Caco-2 (cell line): ENCODE measurements around the gene SOX1. TPM values are rescaled to one million over a fixed set of nuclear protein-coding genes. Genes with fewer than 3 reads are reported as not detected.

ENCODE experiments used
- BruUV-seq: library from RNA; stranded (reverse); fragments of 400-500 nt; replicated peaks from 2 replicates; lab custom pipeline; 2021; lab: Mats Ljungman, UMichigan
- CTCF ChIA-PET: fragments of 300-600 bp; sonication (Branson Sonifier 250); formaldehyde crosslinking; loops from one replicate; lab custom pipeline; 2022; ENCODE audit warnings: antibody characterized with exemption; lab: Charles Lee
- POLR2A ChIA-PET: fragments of 300-600 bp; sonication (Branson Sonifier 250); formaldehyde crosslinking; loops from one replicate; lab custom pipeline; 2022; ENCODE audit warnings: antibody characterized with exemption; lab: Charles Lee
- DNase-seq, 2 experiments: peaks; one replicate each; pipeline versions ENCODE4 v3.0.0 to v3.0.0-alpha.2; 2020 to 2022
- H3K27me3 ChIP-seq: replicated peaks from 2 replicates; pipeline ENCODE4 v1.6.0; 2011; ENCODE audit warnings: low read length; ENCODE audit not compliant: control insufficient read depth, insufficient read depth
- H3K36me3 ChIP-seq: 2 replicates; pipeline ENCODE4 v1.5.1; 2011; ENCODE audit warnings: low read length; ENCODE audit not compliant: control insufficient read depth, insufficient read depth
- H3K4me1 ChIP-seq: fragments of 250-450 bp; sonication (Bioruptor Pico); 2 replicates; pipeline ENCODE4 v1.5.1; 2020; ENCODE audit warnings: mild to moderate bottlenecking
- H3K4me3 ChIP-seq: 2 replicates; pipeline ENCODE4 v1.5.1; 2011; ENCODE audit warnings: low read depth, mild to moderate bottlenecking, control low read depth, low read length
- H3K9me3 ChIP-seq: fragments of 250-450 bp; sonication (Bioruptor Pico); 2 replicates; pipeline ENCODE4 v1.5.1; 2020; ENCODE audit warnings: mild to moderate bottlenecking, moderate library complexity
- H3K27ac Mint-ChIP-seq: one replicate; pipeline ENCODE4 v1.8.0; 2022; ENCODE audit warnings: mixed read lengths; ENCODE audit not compliant: unreplicated experiment
- H3K27me3 Mint-ChIP-seq: one replicate; pipeline ENCODE4 v1.8.0; 2022; ENCODE audit warnings: mixed read lengths; ENCODE audit not compliant: insufficient read depth, unreplicated experiment
- H3K36me3 Mint-ChIP-seq: one replicate; pipeline ENCODE4 v1.8.0; 2022; ENCODE audit warnings: mild to moderate bottlenecking, mixed read lengths; ENCODE audit not compliant: insufficient read depth, unreplicated experiment
- H3K4me1 Mint-ChIP-seq: one replicate; pipeline ENCODE4 v1.8.0; 2022; ENCODE audit warnings: low read depth, mixed read lengths; ENCODE audit not compliant: unreplicated experiment
- H3K4me3 Mint-ChIP-seq: one replicate; pipeline ENCODE4 v1.8.0; 2022; ENCODE audit warnings: mild to moderate bottlenecking, moderate library complexity, mixed read lengths; ENCODE audit not compliant: unreplicated experiment
- H3K9me3 Mint-ChIP-seq: one replicate; pipeline ENCODE4 v1.8.0; 2022; ENCODE audit warnings: mixed read lengths; ENCODE audit not compliant: unreplicated experiment
- CTCF ChIP-seq, 2 experiments: fragments of 200-600 bp in 1 of 2; IDR thresholded peaks; 1 replicate in 1 of 2; 2 replicates in 1 of 2; pipeline versions ENCODE4 v1.5.1 to v1.8.0; 2011 to 2022; ENCODE audit warnings: antibody characterized with exemption in 1 of 2, control low read depth in 1 of 2, inconsistent platforms in 1 of 2, low read depth in 1 of 2, low read length in 1 of 2, mild to moderate bottlenecking in 1 of 2, moderate library complexity in 1 of 2; ENCODE audit not compliant: insufficient read depth in 1 of 2, severe bottlenecking in 1 of 2, unreplicated experiment in 1 of 2
- intact Hi-C: fragments of 100-400 bp; cut with micrococcal nuclease; formaldehyde crosslinking; loops from one replicate; pipeline ENCODE4 v1.10.0; 2022; ENCODE audit not compliant: unreplicated experiment
- total RNA-seq: library from RNA; stranded (reverse); gene quantifications from 2 replicates; pipeline ENCODE4 v1.2.3, GENCODE V29; 2022

SOX1 gene
- total RNA-seq, 1 experiment from 2014 or later: 1.7 TPM

- intact Hi-C loops: no loop called here
- no peak overlapping the region for H3K27ac Mint-ChIP-seq
- DNase-seq: no peak
- peaks cover 29% of the 10 kb centered on the region for H3K9me3 ChIP-seq
- CTCF ChIA-PET: no interaction called here
- POLR2A ChIA-PET: no interaction called here
- H3K36me3 Mint-ChIP-seq: no peaks in the 10 kb centered on the region
- 0 out of 2 replicates have a peak, but pooled peaks cover 4% of the 10 kb centered on the region for H3K4me1 ChIP-seq
- no peaks in the 10 kb centered on the region for H3K27me3 ChIP-seq
- BruUV-seq: no TSS peak
- peaks cover 25% of the 10 kb centered on the region for H3K9me3 Mint-ChIP-seq
- no peaks in the 10 kb centered on the region for H3K36me3 ChIP-seq
- TF ChIP-seq CTCF (IDR thresholded peaks at IDR 0.05; ENCODE audit: insufficient read depth in 1 of 2, low read depth in 1 of 2, low read length in 1 of 2, severe bottlenecking in 1 of 2, unreplicated experiment in 1 of 2): no peak
- H3K27me3 Mint-ChIP-seq: no peaks in the 10 kb centered on the region
- H3K4me3 ChIP-seq: no peak overlapping the region
- no peak overlapping the region for H3K4me3 Mint-ChIP-seq
- peaks cover 18% of the 10 kb centered on the region for H3K4me1 Mint-ChIP-seq
Measured at GRCh38 chr13:112083971-112084370, 17.0 kb downstream of the SOX1 start.

DNA sequence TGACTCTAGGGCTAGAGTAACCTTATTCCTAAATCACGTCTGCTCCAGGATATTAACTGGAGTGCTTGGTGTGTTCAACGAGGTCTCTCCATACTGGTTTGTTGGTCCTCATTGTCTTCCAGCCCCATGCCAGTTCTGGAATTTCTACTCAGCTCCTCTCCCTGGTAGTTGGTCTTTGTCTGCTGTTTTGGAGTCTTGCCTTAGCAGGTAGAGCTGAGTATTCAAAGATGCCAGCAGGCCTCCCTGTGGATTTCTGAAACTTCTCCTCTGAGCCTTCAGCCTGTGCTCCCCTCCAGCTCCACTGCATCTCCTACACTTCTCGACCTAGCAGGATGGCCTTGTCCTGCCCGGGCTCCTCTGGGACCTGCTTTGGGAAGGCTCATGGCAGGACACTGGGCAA, 25.5 kb downstream of the SOX1 start:
- CTCF ChIA-PET: no interaction called here
- H3K4me1 Mint-ChIP-seq: peaks cover 8% of the 10 kb centered on the region
- no peaks in the 10 kb centered on the region for H3K36me3 Mint-ChIP-seq
- Histone ChIP-seq H3K27me3 (no peaks in the 10 kb centered on the region), H3K4me1 (no peaks in the 10 kb centered on the region), H3K9me3 (no peaks in the 10 kb centered on the region), H3K4me3 (no peak overlapping the region), H3K36me3 (no peaks in the 10 kb centered on the region)
- POLR2A ChIA-PET: no interaction called here
- peaks cover 16% of the 10 kb centered on the region for H3K27me3 Mint-ChIP-seq
- intact Hi-C loops: no loop called here
- H3K9me3 Mint-ChIP-seq: no peaks in the 10 kb centered on the region
- no peak overlapping the region for H3K27ac Mint-ChIP-seq
- no peak for TF ChIP-seq CTCF (IDR thresholded peaks at IDR 0.05; ENCODE audit: insufficient read depth in 1 of 2, low read depth in 1 of 2, low read length in 1 of 2, severe bottlenecking in 1 of 2, unreplicated experiment in 1 of 2)
- no peak overlapping the region for H3K4me3 Mint-ChIP-seq
- BruUV-seq: no TSS peak
- no peak for DNase-seq

DNA sequence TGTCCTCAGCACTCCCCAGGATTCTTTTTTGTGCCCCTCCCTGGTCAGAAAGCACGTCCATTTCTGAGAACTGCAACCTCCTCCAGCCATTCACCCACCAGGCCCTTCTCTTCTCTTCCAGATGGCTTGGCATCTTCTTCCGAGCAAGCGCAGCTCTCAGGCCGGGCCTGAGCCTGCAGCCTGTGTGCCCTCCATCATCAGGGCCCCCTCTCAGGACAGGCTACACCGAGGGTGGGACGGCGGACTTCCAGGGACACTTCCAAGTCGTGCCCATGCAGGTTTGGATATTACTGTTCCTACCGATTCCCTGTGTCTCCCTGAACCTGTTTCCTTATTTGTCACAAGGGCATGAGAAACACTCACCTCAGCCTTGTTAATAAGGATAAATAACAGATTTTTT, 28.4 kb downstream of the SOX1 start:
- DNase-seq: no peak
- Mint-ChIP-seq H3K27ac (no peak overlapping the region), H3K4me3 (no peak overlapping the region), H3K4me1 (no peaks in the 10 kb centered on the region), H3K27me3 (peaks cover 17% of the 10 kb centered on the region), H3K36me3 (no peaks in the 10 kb centered on the region), H3K9me3 (no peaks in the 10 kb centered on the region)
- Histone ChIP-seq H3K9me3 (no peaks in the 10 kb centered on the region), H3K4me3 (no peak overlapping the region), H3K4me1 (no peaks in the 10 kb centered on the region), H3K36me3 (no peaks in the 10 kb centered on the region), H3K27me3 (no peaks in the 10 kb centered on the region)
- ChIA-PET POLR2A (no interaction called here), CTCF (no interaction called here)
- no peak for TF ChIP-seq CTCF (IDR thresholded peaks at IDR 0.05; ENCODE audit: insufficient read depth in 1 of 2, low read depth in 1 of 2, low read length in 1 of 2, severe bottlenecking in 1 of 2, unreplicated experiment in 1 of 2)
- intact Hi-C loops: no loop called here
- BruUV-seq: no TSS peak
